IPS-NIHi7 (cell line): ENCODE data around the gene BARHL1.

ENCODE experiments used
- DNase-seq: peaks from one replicate; pipeline ENCODE4 v3.0.0; 2012; ENCODE audit warnings: mixed read lengths; ENCODE audit errors: extremely low spot score

Gene BARHL1

DNA sequence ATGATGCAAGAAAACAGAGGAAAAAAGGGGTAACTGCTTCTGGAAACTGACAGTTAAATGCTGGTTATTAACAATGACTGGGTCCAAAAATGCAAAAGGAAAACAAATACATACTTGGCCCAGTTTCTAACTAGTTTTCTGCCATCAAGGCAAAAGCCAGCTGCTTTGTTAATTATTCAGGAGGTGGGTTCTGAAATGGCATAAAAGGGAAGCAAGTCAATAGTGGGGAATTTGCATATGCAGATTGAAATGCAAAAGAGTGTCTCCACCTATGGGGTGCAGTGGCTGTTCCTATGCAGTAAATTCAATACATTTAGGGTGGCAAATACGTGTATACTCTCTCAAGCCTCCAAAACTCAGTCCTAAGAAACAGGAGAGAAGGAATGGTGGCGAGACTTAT, 33.4 kb downstream of the BARHL1 start:
- no peak for DNase-seq

DNA sequence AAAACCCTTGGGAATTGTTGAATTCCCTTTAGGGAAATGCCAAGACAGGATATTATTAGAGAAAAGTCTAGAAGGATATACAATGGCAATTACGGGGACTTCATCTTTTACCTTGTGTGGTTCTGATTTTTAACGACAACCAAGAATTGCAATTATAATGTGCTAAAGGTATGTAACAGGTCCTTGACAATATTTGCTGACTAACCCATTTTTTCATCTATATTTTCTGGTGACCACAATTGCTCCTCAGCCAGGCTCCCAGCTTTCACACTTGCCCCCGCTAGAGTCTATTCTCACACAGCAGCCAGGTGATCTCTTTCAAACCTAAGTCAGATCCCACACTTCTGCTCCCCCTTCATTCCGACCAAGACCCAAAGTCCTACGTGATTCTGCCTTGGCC, 34.3 kb downstream of the BARHL1 start:
- DNase-seq: no peak

DNA sequence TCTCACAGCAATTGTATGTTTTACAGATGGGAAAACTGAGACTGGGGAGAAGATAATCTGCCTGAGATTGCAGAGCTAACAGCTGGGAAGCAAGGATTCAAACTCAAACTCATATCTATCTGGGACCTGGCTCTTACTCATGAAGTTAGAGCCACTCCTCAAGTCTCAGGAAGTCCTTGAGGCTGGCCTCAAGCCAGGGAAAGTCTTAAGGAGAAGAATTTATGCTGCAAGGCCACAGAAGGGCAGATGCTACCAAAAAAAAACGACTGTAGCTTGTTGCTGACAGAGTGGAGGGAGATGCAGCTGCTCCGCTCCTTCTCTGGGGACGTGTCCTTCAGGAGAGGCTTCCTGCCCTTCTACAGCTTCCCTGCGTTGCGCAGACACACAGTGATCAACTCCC, 39.8 kb downstream of the BARHL1 start:
- no peak for DNase-seq

GRCh38 chr9:132626285-132626684, 43.9 kb downstream of the BARHL1 start:
- DNase-seq: no peak

- no peak for DNase-seq
Measured at GRCh38 chr9:132627106-132627505, 44.7 kb downstream of the BARHL1 start.

GRCh38 chr9:132627594-132627993, 45.2 kb downstream of the BARHL1 start:
- no peak for DNase-seq

DNA sequence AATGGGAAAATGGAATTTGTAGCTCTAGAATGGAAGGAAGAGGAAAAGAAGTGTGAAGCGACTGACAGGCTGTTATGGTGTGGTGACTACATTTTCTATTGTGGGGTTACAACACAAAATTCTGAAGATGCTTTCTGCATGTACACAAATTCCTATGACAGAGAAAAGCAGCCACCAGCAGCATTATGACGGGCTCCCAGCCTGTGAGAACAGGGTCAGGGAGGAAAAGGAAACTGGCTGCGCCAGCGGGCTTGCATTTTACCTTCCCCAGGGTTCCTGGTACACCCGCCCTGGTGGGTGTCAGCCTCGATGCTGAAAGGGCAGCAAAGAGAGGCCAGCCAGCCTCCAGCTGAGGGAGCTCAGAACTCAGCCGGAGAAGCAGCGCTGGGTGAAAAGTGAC, 46.3 kb downstream of the BARHL1 start:
- no peak for DNase-seq

DNA sequence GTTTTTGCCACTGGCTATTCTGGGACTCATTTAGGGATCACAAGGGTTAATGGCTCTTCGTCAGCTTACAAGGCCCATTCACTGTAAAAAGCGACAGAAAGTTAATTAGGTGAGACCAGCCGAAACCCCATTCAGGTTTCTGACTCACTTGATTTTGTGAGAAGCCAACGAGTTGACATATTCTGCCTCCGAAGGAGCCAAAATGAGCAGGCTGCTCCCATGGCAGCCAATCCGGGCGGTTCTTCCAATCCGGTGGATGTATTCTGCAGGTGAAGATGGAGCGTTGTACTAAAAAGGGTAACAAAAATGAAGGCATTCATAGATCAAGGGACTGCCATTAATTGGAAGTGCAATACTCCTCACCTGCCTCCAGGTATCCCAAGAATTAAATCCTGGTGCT, 47.7 kb downstream of the BARHL1 start:
- no peak for DNase-seq

DNA sequence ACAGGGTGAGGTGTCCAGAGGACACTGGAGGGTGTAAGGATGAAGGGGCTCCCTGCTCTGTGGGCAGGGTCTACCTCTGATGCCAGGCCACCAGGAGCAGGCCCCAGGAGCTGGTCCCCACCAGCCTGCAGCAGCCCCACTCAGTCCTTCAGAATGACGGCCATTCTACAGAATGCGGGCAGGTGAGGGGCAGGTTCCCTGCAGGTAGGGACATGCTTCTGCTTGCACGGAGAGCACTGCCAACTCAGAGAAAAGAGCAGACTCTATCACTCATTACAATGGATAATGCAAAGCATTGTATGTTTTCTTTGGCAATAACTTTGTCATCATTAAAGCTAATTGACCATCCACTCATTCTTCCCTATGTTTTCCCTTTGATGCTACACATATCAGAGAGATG, 48.4 kb downstream of the BARHL1 start:
- DNase-seq: no peak

- no peak for DNase-seq
Measured at GRCh38 chr9:132631280-132631679, 48.9 kb downstream of the BARHL1 start.

DNA sequence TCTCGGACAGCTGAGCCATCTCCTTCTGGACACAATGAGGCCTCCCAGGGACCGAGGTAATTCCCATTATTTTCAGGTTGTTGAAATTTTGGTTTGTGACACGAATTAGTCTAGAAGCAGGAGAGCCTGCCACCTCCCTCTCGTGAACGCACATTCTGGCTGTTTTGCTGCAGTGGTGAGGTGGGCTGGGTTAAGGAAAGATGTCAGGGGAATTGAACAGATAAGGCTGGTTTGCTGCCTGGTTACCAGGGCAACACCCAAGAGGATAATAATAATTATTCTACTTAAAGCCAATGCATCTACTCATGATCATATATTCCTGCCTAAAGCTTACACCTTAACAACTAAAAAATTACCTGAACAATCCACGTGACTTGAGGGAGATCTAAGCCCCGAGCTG, 49.3 kb downstream of the BARHL1 start:
- no peak for DNase-seq

- no peak for DNase-seq
Measured at GRCh38 chr9:132632413-132633129, 50.2 kb downstream of the BARHL1 start.

DNA sequence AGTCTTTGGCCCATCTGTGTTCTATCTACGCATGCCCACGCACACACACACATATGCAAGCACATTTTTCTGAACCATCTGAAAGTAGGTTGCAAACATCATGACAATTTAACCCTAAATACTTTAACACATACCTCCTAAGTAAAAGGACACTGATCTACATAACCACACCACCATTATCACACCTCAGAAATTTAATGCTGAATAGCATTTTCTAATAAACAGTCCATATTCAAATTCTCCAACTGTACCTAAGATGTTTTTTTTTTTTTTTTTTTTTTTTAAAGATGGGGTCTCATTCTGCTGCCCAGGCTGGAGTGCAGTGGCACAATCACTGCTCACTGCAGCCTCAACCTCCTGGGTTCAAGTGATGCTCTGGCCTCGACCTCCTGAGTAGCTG, 51.9 kb downstream of the BARHL1 start:
- DNase-seq: no peak

DNA sequence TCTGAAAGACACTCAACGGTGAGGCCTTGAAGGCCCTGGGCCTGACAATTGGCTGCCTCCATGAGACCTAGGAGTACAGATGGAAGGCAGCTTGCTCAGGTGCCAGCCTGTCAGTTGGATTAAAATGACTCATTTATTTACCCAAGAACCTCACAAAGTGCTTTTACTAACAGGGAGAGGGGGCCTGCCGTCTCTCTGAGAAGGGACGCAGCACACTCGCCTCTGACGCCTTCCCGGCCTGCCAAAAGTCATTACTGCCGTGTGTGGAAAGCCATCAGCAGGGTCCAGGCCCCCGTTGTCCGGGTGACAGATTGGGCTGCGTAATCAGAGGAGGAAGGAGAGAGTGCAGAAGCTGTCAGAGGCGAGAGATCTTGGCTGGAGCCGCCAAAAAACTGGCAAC, 54.9 kb downstream of the BARHL1 start:
- DNase-seq: no peak

DNA sequence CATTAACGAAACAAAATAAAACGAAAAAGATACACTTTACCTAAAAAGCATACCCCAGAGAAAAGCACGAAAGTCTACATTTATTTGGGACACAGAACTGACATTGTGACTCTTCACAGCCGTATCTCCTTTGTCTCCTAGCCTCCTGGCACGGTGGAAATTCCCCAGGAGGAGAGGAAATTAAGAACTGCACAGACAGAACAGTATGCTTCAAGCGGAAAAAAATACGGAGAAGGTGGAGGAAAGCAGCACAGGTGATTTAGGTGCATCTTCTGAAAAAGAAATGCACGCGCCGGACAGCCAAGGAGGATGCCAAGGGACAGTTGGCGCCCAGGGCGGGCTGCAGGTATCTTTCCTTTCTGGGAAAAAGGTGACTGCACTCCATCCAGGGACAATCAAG, 55.4 kb downstream of the BARHL1 start:
- no peak for DNase-seq

GRCh38 chr9:132638240-132638639, 55.8 kb downstream of the BARHL1 start:
- DNase-seq: no peak

DNA sequence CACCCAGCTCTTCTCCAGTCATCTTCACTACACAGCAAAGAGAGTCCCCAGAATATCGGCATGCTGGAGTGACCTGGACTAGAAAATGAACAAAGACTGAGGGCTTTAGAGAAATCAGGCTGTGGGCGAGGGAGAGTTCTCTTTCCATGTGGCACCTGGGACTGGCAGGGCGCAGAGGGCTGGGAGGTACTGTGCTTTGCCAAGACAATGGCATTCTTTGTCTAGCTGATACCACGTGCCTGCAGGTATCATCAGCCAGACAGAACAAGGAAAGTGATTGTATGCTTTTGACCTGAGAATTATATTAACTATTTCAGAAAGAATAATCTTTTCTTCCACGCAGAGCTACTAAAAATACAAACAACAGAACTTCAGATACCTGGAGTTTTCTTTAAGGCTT, 56.9 kb downstream of the BARHL1 start:
- no peak for DNase-seq
